Astrocyte (in vitro differentiated cells and primary cell): ENCODE data around the gene SPARC.

ENCODE experiments used
- EZH2 ChIP-seq: IDR thresholded peaks from 2 replicates; pipeline ENCODE4 v1.6.1; 2012; ENCODE audit warnings: mild to moderate bottlenecking, low read length, inconsistent platforms; ENCODE audit not compliant: insufficient read depth
- TF ChIP-seq, protein P1 (sequence below): IDR thresholded peaks from 2 replicates; pipeline ENCODE4 v1.5.1; 2011; ENCODE audit warnings: low read depth, mild to moderate bottlenecking, inconsistent platforms, low read length, moderate library complexity; ENCODE audit not compliant: insufficient read depth

DNA sequence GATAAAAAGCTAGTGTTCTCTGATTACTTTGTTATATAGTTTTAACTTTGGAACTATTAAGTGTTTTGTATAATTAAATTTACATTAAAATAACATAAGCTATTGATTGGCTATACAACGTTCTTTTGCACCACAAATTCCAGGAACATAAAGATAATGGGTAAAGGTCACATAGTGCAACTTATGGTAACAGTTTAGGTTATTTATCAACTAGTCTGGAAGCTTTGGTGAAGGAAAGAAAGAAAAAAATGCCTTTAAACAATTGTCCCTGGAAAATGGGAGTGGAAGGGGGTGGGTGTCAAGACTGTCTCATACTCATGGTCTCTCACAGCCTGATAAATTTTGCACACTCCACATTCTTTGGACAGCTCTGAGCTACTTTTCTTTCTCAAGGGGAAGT, 17.1 kb upstream of the SPARC start:
- TF ChIP-seq, protein P1, sequence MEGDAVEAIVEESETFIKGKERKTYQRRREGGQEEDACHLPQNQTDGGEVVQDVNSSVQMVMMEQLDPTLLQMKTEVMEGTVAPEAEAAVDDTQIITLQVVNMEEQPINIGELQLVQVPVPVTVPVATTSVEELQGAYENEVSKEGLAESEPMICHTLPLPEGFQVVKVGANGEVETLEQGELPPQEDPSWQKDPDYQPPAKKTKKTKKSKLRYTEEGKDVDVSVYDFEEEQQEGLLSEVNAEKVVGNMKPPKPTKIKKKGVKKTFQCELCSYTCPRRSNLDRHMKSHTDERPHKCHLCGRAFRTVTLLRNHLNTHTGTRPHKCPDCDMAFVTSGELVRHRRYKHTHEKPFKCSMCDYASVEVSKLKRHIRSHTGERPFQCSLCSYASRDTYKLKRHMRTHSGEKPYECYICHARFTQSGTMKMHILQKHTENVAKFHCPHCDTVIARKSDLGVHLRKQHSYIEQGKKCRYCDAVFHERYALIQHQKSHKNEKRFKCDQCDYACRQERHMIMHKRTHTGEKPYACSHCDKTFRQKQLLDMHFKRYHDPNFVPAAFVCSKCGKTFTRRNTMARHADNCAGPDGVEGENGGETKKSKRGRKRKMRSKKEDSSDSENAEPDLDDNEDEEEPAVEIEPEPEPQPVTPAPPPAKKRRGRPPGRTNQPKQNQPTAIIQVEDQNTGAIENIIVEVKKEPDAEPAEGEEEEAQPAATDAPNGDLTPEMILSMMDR: no peak
- TF ChIP-seq EZH2: no peak
